HFFc6 (cell line): ENCODE results near the gene SIM1. TPM values are rescaled to one million over a fixed set of nuclear protein-coding genes. Genes with fewer than 3 reads are reported as not detected.

Experiments used
- DNase-seq: peaks from one replicate; pipeline ENCODE4 v3.0.0-alpha.2; 2018
- H3K27ac Mint-ChIP-seq: 2 replicates; pipeline ENCODE4 v1.8.0; 2020; ENCODE audit warnings: mild to moderate bottlenecking, mixed read lengths
- H3K27me3 Mint-ChIP-seq: 2 replicates; pipeline ENCODE4 v1.8.0; 2021; ENCODE audit warnings: mild to moderate bottlenecking, moderate library complexity, mixed read lengths; ENCODE audit not compliant: insufficient read depth
- H3K36me3 Mint-ChIP-seq: 2 replicates; pipeline ENCODE4 v1.8.0; 2021; ENCODE audit warnings: low read depth, mixed read lengths
- H3K4me1 Mint-ChIP-seq: 2 replicates; pipeline ENCODE4 v1.8.0; 2020; ENCODE audit warnings: low read depth, mixed read lengths
- H3K4me3 Mint-ChIP-seq: 2 replicates; pipeline ENCODE4 v1.8.0; 2020; ENCODE audit warnings: mild to moderate bottlenecking, moderate library complexity, mixed read lengths
- H3K9me3 Mint-ChIP-seq: 2 replicates; pipeline ENCODE4 v1.8.0; 2020; ENCODE audit warnings: mild to moderate bottlenecking, mixed read lengths
- total RNA-seq, 6 experiments: library from RNA; stranded (reverse); fragmentation: NEBNext Ultra II Directional; extraction: Animal tissue kit (Norgen Biotek cat#: 25700); gene quantifications; 2 replicates in 1 of 6; 3 replicates in 5 of 6; pipeline ENCODE4 v1.2.3, GENCODE V29; 2021
- TF ChIP-seq, protein P1 (sequence below): fragments of 200-600 bp; sonication (generic); IDR thresholded peaks from 2 replicates; pipeline ENCODE4 v1.5.0; 2021; ENCODE audit warnings: antibody characterized with exemption, mild to moderate bottlenecking

Gene SIM1
- total RNA-seq, 6 experiments from 2014 or later = 15.4 to 22.0 (median 18.2) TPM

DNA sequence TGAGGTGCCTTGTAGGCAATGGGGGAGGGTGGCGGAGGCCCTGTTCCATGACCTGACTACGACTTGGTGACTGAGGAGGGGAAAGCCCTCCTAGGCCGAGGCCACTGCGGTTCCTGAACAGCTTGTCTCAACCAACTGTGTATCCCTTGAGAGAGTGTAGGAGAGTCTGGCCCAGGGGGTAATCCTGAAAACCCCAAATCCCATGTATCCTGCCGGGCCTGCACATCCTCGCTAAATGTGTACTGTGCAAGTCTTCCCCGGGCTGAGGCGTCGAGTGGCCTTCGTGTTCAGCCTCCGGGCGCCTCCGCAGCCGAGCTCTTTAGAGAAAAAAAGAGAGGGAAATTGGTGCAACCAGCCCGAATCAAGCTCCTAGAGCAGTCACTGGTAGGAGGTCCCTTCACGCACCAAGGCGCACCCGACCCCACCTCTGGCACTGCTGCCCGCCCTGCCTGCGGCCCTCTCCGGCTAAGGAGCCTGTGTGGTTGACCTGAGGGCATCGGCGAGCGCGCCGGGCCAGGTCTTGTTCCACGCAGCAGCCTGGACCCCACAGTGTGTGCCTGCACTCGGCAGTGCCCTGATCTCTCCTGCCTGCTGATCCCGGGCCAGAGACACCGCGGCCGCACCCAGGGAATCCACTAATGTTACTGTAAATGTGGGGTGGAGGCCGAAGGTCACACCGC, 7.3 kb downstream of the SIM1 start:
- Mint-ChIP-seq H3K4me1 (peaks cover 50% of the 10 kb centered on the region), H3K4me3 (peak overlapping the region; percentile 96), H3K9me3 (no peaks in the 10 kb centered on the region), H3K27ac (peak overlapping the region; percentile 94), H3K27me3 (peaks cover 11% of the 10 kb centered on the region), H3K36me3 (peaks cover 26% of the 10 kb centered on the region)
- TF ChIP-seq, protein P1, sequence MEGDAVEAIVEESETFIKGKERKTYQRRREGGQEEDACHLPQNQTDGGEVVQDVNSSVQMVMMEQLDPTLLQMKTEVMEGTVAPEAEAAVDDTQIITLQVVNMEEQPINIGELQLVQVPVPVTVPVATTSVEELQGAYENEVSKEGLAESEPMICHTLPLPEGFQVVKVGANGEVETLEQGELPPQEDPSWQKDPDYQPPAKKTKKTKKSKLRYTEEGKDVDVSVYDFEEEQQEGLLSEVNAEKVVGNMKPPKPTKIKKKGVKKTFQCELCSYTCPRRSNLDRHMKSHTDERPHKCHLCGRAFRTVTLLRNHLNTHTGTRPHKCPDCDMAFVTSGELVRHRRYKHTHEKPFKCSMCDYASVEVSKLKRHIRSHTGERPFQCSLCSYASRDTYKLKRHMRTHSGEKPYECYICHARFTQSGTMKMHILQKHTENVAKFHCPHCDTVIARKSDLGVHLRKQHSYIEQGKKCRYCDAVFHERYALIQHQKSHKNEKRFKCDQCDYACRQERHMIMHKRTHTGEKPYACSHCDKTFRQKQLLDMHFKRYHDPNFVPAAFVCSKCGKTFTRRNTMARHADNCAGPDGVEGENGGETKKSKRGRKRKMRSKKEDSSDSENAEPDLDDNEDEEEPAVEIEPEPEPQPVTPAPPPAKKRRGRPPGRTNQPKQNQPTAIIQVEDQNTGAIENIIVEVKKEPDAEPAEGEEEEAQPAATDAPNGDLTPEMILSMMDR = no peak
- no peak for DNase-seq

DNA sequence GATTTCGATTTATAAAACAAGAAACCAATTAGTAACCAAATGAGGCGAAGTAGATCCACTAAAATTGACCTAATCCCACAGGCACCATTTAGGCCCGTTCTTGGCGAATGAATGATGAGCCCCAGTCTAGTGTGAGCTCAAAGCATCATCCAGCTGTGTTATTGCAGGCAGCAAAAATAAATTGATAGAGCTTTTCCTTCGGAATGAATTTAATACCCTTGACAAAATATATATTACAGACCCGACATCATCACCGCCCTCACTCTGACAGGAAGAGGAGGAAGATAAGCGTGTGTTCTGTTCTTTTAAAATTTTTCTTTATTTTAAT, 7.8 kb downstream of the SIM1 start:
- TF ChIP-seq, protein P1 = no peak
- peaks cover 11% of the 10 kb centered on the region for H3K27me3 Mint-ChIP-seq
- H3K4me3 Mint-ChIP-seq = peak overlapping the region; percentile 96
- DNase-seq = no peak
- H3K4me1 Mint-ChIP-seq = peaks cover 50% of the 10 kb centered on the region
- H3K36me3 Mint-ChIP-seq = peaks cover 20% of the 10 kb centered on the region
- H3K9me3 Mint-ChIP-seq = no peaks in the 10 kb centered on the region
- peak overlapping the region; percentile 94 for H3K27ac Mint-ChIP-seq

DNA sequence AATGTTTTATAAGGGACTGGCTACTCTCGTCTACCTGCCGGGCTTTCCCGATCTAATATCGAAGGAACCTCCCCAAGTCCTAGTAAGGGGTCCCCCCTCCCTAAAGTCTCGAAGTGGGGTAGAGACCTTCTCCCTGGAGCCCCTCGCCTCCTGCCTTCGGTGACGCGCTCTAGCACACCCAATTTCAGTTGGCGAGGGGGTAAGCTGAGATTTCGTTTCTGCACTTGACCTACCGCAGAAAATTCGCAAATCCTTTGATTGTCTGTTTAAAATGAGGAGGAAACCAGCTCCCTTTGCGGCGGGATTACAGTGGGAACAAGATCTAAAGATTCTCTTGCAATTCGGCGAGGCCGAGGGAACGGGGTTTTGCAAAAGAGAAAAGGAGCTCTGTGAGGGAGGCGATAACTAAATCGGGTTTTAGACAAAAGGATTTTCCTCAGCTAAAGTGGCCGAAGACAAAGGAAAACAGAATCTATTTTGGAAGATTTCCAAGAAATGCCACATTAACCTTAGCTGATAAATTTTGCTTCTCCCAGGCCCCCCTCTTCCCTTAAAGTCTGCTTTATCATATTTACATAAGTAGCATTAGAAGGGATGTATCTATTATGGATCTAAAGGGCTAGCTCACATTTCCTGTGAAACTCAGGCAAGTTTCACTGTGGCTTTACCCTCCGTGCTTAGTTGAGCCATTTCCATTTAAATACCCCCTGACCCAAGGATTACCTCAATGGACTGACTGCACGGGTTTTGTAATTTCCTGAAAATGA, 8.4 kb downstream of the SIM1 start:
- H3K27me3 Mint-ChIP-seq = peaks cover 11% of the 10 kb centered on the region
- H3K36me3 Mint-ChIP-seq = peaks cover 15% of the 10 kb centered on the region
- peaks cover 50% of the 10 kb centered on the region for H3K4me1 Mint-ChIP-seq
- H3K4me3 Mint-ChIP-seq = peak overlapping the region; percentile 96
- no peaks in the 10 kb centered on the region for H3K9me3 Mint-ChIP-seq
- TF ChIP-seq, protein P1 = no peak
- no peak for DNase-seq
- H3K27ac Mint-ChIP-seq = peak overlapping the region; percentile 94

DNA sequence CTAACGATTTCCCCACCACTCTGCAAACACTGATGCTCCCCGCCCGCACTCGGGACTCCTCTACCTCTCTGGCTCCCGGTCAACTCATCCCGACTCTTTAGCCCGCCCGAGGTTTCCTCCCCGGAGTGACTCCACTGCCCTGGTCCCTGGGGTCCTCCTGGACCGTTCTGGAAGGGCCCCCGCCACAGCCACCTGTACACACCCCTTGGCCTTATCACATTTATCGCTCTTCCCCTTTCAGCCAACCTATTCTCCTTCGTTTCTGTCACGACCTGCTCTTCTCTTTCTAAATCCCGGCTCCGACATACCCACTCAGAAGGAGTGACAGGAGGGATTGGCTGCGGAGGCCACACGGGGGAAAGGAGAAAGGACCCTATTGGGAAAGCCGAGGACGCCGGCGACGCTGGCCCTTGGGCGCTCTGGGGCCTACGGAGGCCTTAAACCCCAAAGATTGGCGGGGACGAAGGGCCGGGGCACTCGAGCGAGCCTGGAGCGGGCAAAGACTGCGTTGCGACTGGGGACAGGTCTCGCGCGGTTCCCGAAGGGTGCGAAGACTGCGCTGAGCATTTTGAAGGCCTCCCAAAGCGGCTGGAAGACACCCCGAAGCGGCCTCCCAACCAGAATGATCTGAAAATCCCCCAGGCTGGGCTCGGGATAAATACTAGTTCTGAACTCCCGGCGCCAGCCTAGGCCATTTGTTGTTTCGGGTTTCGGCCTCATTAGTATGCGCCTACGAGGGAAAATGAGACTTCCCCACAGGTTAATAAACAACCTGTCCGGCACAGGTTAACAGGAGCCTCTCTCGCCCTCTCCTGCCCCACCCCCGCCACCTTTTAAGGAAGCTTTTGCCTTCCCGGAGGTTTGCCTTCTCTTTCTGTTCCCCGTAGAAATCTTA, 9.2 kb downstream of the SIM1 start:
- Mint-ChIP-seq H3K36me3 (peaks cover 9% of the 10 kb centered on the region), H3K4me3 (peak overlapping the region; percentile 96), H3K4me1 (peaks cover 46% of the 10 kb centered on the region), H3K27me3 (peaks cover 11% of the 10 kb centered on the region), H3K27ac (peak overlapping the region; percentile 94), H3K9me3 (no peaks in the 10 kb centered on the region)
- TF ChIP-seq, protein P1 = no peak
- DNase-seq = no peak

DNA sequence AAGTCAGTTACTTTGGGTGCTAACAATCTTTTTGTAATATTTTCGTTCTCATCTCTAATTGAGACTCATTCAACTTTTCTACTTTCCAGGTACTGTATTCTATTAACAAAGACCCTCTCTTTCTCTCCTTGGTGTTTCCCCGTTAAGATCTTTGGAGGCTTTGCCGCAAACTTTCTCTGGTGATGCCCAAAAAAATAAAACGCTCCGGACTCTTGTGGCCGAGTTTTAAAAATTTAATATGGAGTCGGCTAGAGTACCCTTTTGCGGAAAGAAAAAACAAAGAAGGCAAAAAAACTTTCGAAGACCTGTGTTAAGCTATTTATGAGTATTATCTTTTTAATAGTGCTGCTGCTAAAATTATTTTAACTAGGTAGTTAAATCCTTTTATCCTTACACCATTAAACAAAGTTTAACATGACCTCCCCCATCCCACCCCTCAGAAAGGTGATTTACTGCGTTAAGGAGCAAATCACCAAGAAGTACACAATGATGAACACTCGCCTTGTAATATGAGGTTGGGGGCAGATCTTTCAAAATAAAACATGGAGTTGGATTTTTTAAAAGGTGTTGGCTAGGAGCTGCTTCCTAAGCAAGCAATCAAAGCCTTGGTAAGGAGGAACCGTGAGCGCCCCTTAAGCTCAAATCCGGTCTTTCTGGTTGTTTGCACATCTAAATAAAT, 10.0 kb downstream of the SIM1 start:
- peaks cover 38% of the 10 kb centered on the region for H3K4me1 Mint-ChIP-seq
- TF ChIP-seq, protein P1 = no peak
- peak overlapping the region; percentile 94 for H3K27ac Mint-ChIP-seq
- no peak for DNase-seq
- peak overlapping the region; percentile 96 for H3K4me3 Mint-ChIP-seq
- H3K27me3 Mint-ChIP-seq = peaks cover 11% of the 10 kb centered on the region
- peaks cover 9% of the 10 kb centered on the region; the same call in 1 of the 2 replicates for H3K36me3 Mint-ChIP-seq
- H3K9me3 Mint-ChIP-seq = no peaks in the 10 kb centered on the region
